K562 (cell line): ENCODE results near the gene TPR.

ENCODE experiments used
- CBFA2T2 ChIP-seq: fragments of 450-650 bp; conservative IDR thresholded peaks from 2 replicates; pipeline ENCODE4 v1.6.1; 2017; ENCODE audit warnings: mild to moderate bottlenecking
- CTBP1 ChIP-seq: fragments of 450-650 bp; IDR thresholded peaks from 2 replicates; pipeline ENCODE4 v1.6.1; 2016; ENCODE audit warnings: borderline replicate concordance
- PTBP1 ChIP-seq: fragments of 200-400 bp; formaldehyde crosslinking; IDR thresholded peaks from 2 replicates; pipeline ENCODE4 v1.6.1; 2017; ENCODE audit warnings: low read depth, low read length
- REST ChIP-seq, 2 experiments: fragments of 450-650 bp; formaldehyde crosslinking in 1 of 2; IDR thresholded peaks; 2 replicates each; pipeline versions ENCODE4 v1.4.0 to v1.6.1; 2014 to 2020; ENCODE audit warnings: mild to moderate bottlenecking in 2 of 2, borderline replicate concordance in 1 of 2, low read depth in 1 of 2
- TAF15 ChIP-seq: fragments of 200-400 bp; formaldehyde crosslinking; IDR thresholded peaks from 2 replicates; pipeline ENCODE4 v1.6.1; 2017; ENCODE audit warnings: mild to moderate bottlenecking, low read depth, low read length, moderate library complexity
- ZNF165 ChIP-seq: fragments of 250-450 bp; sonication (Bioruptor Pico); IDR thresholded peaks from 2 replicates; pipeline ENCODE4 v1.4.0; 2020; ENCODE audit warnings: borderline replicate concordance

GRCh38 chr1:186390925-186391324 is 15.9 kb upstream of the TPR start:
- TF ChIP-seq CBFA2T2 = no peak
- TF ChIP-seq PTBP1 = no peak
- TF ChIP-seq REST (IDR thresholded peaks at IDR 0.05; ENCODE audit: borderline replicate concordance) = no peak
- TF ChIP-seq REST (CRISPR knock-in tag; IDR thresholded peaks at IDR 0.05; ENCODE audit: low read depth) = no peak
- TF ChIP-seq ZNF165 (CRISPR knock-in tag) = no peak
- TF ChIP-seq TAF15 = no peak
- no peak for TF ChIP-seq CTBP1
